ENCODE data around the gene KCNG1.

Gene KCNG1

GRCh38 chr20:51014797-51015722, 7.8 kb downstream of the KCNG1 start:
- H3K4me3 ChIP-seq (replicated peaks; ENCODE audit: low read depth, low read length): no peak overlapping the region
- no peaks in the 10 kb centered on the region for H3K36me3 ChIP-seq (ENCODE audit: control insufficient read depth, insufficient read depth, low read length)
- DNase-seq (ENCODE audit: extremely low read depth, insufficient read length): no peak
- TF ChIP-seq CTCF (IDR thresholded peaks at IDR 0.05; ENCODE audit: insufficient read depth, low read length, poor library complexity, severe bottlenecking): peak; percentile 75
- H3K27me3 ChIP-seq (replicated peaks; ENCODE audit: control insufficient read depth, insufficient read depth, low read length): no peaks in the 10 kb centered on the region; the same call in none of the 2 replicates

GRCh38 chr20:51013577-51014330, 9.2 kb downstream of the KCNG1 start:
- TF ChIP-seq CTCF (IDR thresholded peaks at IDR 0.05; ENCODE audit: insufficient read depth, low read length, poor library complexity, severe bottlenecking): no peak
- no peak for DNase-seq (ENCODE audit: extremely low read depth, insufficient read length)
- Histone ChIP-seq H3K36me3 (ENCODE audit: control insufficient read depth, insufficient read depth, low read length) (no peaks in the 10 kb centered on the region), H3K4me3 (replicated peaks; ENCODE audit: low read depth, low read length) (no peak overlapping the region), H3K27me3 (replicated peaks; ENCODE audit: control insufficient read depth, insufficient read depth, low read length) (no peaks in the 10 kb centered on the region; the same call in none of the 2 replicates)

GRCh38 chr20:51012357-51012756, 10.6 kb downstream of the KCNG1 start:
- no peaks in the 10 kb centered on the region for H3K36me3 ChIP-seq (ENCODE audit: control insufficient read depth, insufficient read depth, low read length)
- no peak for TF ChIP-seq CTCF (IDR thresholded peaks at IDR 0.05; ENCODE audit: insufficient read depth, low read length, poor library complexity, severe bottlenecking)
- H3K4me3 ChIP-seq (replicated peaks; ENCODE audit: low read depth, low read length): no peak overlapping the region
- no peak for DNase-seq (ENCODE audit: extremely low read depth, insufficient read length)
- H3K27me3 ChIP-seq (replicated peaks; ENCODE audit: control insufficient read depth, insufficient read depth, low read length): no peaks in the 10 kb centered on the region; the same call in 1 of the 2 replicates

- H3K4me3 ChIP-seq (replicated peaks; ENCODE audit: low read depth, low read length): no peak overlapping the region
- no peak for TF ChIP-seq CTCF (IDR thresholded peaks at IDR 0.05; ENCODE audit: insufficient read depth, low read length, poor library complexity, severe bottlenecking)
- DNase-seq (ENCODE audit: extremely low read depth, insufficient read length): no peak
- H3K27me3 ChIP-seq (replicated peaks; ENCODE audit: control insufficient read depth, insufficient read depth, low read length): no peaks in the 10 kb centered on the region
- no peaks in the 10 kb centered on the region for H3K36me3 ChIP-seq (ENCODE audit: control insufficient read depth, insufficient read depth, low read length)
Measured at GRCh38 chr20:51011479-51011878, 11.4 kb downstream of the KCNG1 start.

- no peak for TF ChIP-seq CTCF (IDR thresholded peaks at IDR 0.05; ENCODE audit: insufficient read depth, low read length, poor library complexity, severe bottlenecking)
- Histone ChIP-seq H3K36me3 (ENCODE audit: control insufficient read depth, insufficient read depth, low read length) (no peaks in the 10 kb centered on the region), H3K27me3 (replicated peaks; ENCODE audit: control insufficient read depth, insufficient read depth, low read length) (no peaks in the 10 kb centered on the region), H3K4me3 (replicated peaks; ENCODE audit: low read depth, low read length) (no peak overlapping the region)
- DNase-seq (ENCODE audit: extremely low read depth, insufficient read length): no peak
Measured at GRCh38 chr20:51010932-51011331, 12.0 kb downstream of the KCNG1 start.

Measured in GM06990 (cell line).